Right cardiac atrium (tissue), 5 donors: Measurements from ENCODE around the gene BBS7. TPM values are rescaled to one million over a fixed set of nuclear protein-coding genes. Genes with fewer than 3 reads are reported as not detected.

Source experiments
- ATAC-seq, 2 donors: fragments of 200-7000 bp; cut with Tn5 transposase; one replicate each; pipeline versions ENCODE4 v1.8.0 to v1.9.1; 2020; ENCODE audit warnings: moderate library complexity in 2 of 2, mild to moderate bottlenecking in 1 of 2
- DNase-seq, 3 donors: peaks; one replicate each; pipeline ENCODE4 v3.0.0-alpha.2; 2020
- H3K27ac ChIP-seq: one replicate; pipeline ENCODE4 v1.5.1; 2013; ENCODE audit warnings: mild to moderate bottlenecking, low read length, control low read depth, moderate library complexity
- H3K27me3 ChIP-seq: one replicate; pipeline ENCODE4 v1.6.1; 2013; ENCODE audit not compliant: control insufficient read depth, insufficient read depth
- H3K4me1 ChIP-seq: one replicate; pipeline ENCODE4 v1.6.1; 2013; ENCODE audit warnings: low read length; ENCODE audit not compliant: control insufficient read depth, insufficient read depth
- H3K4me3 ChIP-seq: one replicate; pipeline ENCODE4 v1.5.1; 2013; ENCODE audit warnings: low read length, control low read depth
- H3K9me3 ChIP-seq: one replicate; pipeline ENCODE4 v1.6.1; 2013; ENCODE audit warnings: low read length; ENCODE audit not compliant: control insufficient read depth
- WGBS: extraction: QIAGEN DNeasy Blood & Tissue Kit; methylation state at CpG from one replicate; pipeline ENCODE4 v1.1.7; 2013; 5-methylcytosine and 5-hydroxymethylcytosine counted together
- intact Hi-C, 4 donors: fragments of 100-400 bp; cut with DNase I; formaldehyde crosslinking; loops; one replicate each; pipeline versions ENCODE4 v1.11.0 to v1.14.0; 2022 to 2023
- polyA plus RNA-seq: library from polyadenylated mRNA; stranded (reverse); fragments of 200-250 nt; gene quantifications from one replicate; pipeline ENCODE4 v1.2.3, GENCODE V29; 2013
- total RNA-seq, 4 donors: library from RNA; stranded (reverse); fragmentation: NEBNext Ultra II Directional; extraction: Animal tissue kit (Norgen Biotek cat#: 25700); gene quantifications; one replicate each; pipeline ENCODE4 v1.2.1, GENCODE V29; 2021
- donor health status: healthy with polysubstance abuse.
- donor health status: DM: no; HTN: yes; CAD: no.
- donor health status: DM: no; HTN: no; CAD: no.
- donor health status: DM: no; HTN: yes; CAD: no; lungs with severe emphysema.
- donor health status: DM: yes; HTN: yes; CAD: no.

The BBS7 gene
- total and polyA plus RNA-seq, 5 donors, result 3.5 to 10.2 (median 8.0) TPM

GRCh38 chr4:121806411-121806810 lies 63.9 kb downstream of the BBS7 start:
- intact Hi-C loops, result no loop called here
- no peak overlapping the region for H3K4me3 ChIP-seq
- 59% methylated on average over 4 of the region's 4 CpGs for WGBS
- ATAC-seq (no peak), DNase-seq (no peak)
- H3K9me3 ChIP-seq, result no peaks in the 10 kb centered on the region
- no peaks in the 10 kb centered on the region for H3K4me1 ChIP-seq
- no peaks in the 10 kb centered on the region for H3K27me3 ChIP-seq
- H3K27ac ChIP-seq, result no peak overlapping the region

DNA sequence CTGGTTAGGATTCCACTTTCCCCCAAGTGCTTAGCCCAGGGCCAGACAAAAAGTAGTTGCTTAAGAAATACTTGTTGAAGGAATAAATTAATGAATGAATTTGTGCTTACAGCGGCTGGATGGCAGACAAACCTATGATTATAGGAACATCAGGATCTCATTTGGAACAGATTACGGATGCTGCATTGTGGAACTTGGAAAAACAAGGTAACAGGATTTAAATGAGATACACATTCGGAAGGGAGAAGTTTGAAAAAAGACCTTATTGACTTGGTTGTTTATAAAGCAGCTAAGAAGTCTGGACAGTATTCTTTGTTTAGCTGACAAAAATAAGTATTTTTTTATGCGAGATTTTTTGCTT lies 68.6 kb downstream of the BBS7 start:
- Histone ChIP-seq H3K27ac (no peak overlapping the region), H3K27me3 (no peaks in the 10 kb centered on the region), H3K9me3 (no peaks in the 10 kb centered on the region), H3K4me1 (no peaks in the 10 kb centered on the region), H3K4me3 (peak overlapping the region; percentile 90)
- 20% methylated on average over 4 of the region's 4 CpGs for WGBS
- DNase-seq (no peak), ATAC-seq (no peak)
- intact Hi-C loops, result no loop called here

DNA sequence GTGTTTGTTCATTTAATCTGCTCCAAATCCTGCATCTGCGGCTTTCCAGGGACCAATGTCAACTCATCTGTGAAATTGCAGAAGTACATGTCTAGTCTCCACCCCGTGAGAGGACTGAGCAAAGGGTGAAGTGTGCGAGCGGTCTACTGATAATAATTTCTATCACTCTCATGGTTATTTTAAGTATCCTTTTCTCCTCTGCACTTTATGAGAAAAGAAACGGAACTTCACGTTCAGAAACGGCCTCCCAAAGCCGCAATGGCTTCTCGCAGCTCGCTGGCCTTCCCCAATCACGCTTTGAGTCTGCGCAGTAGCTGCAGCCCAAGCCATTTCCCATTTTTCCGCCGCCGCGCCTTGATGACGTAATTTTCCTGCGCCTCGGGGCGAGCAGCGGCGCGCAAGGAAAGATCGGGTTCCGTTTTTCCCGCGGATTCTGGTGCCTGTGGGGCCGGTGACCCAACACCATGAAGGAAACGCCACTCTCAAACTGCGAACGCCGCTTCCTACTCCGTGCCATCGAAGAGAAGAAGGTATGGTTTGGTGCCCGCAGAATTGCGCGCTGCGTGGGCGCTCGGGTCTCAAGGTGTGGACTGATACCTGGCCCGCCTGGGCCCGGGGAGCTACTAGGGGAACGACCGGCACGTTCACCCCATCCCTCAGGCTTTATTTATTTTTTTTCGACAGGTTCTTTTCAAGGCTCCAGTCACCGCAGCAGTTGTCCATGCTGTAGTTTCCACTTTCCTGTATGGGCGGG lies 69.1 kb downstream of the BBS7 start, which contains the start of gene EXOSC9:
Gene EXOSC9 (plus strand): TSS at position 363 of the 754 bp plus-strand sequence. CDS start 102 bp downstream, at position 465.
- Histone ChIP-seq H3K27ac (peak within 1 kb of the TSS; percentile 96), H3K4me3 (peak within 1 kb of the TSS; percentile 90), H3K4me1 (no peaks in the 10 kb centered on the region), H3K27me3 (no peaks in the 10 kb centered on the region), H3K9me3 (no peaks in the 10 kb centered on the region)
- under 1% methylated on average over 48 of the region's 48 CpGs for WGBS
- peak; percentile 93 to 98 (median 97) for DNase-seq
- peak; percentile 96 for ATAC-seq
- intact Hi-C loops, result no loop called here

GRCh38 chr4:121800638-121800960 lies 69.7 kb downstream of the BBS7 start:
- Histone ChIP-seq H3K4me1 (no peaks in the 10 kb centered on the region), H3K27ac (peak overlapping the region; percentile 96), H3K4me3 (peak overlapping the region; percentile 90), H3K9me3 (no peaks in the 10 kb centered on the region), H3K27me3 (no peaks in the 10 kb centered on the region)
- 30% methylated on average over 8 of the region's 8 CpGs for WGBS
- intact Hi-C loops, result no loop called here
- ATAC-seq (peak; percentile 22 to 32), DNase-seq (no peak)

- H3K27me3 ChIP-seq, result no peaks in the 10 kb centered on the region
- peak overlapping the region; percentile 90 for H3K4me3 ChIP-seq
- intact Hi-C loops, result no loop called here
- H3K9me3 ChIP-seq, result no peaks in the 10 kb centered on the region
- DNase-seq (no peak), ATAC-seq (no peak)
- no peak overlapping the region for H3K27ac ChIP-seq
- no peaks in the 10 kb centered on the region for H3K4me1 ChIP-seq
- WGBS, result 94% methylated on average over 3 of the region's 3 CpGs
Observed at GRCh38 chr4:121799867-121800501, 70.3 kb downstream of the BBS7 start.

DNA sequence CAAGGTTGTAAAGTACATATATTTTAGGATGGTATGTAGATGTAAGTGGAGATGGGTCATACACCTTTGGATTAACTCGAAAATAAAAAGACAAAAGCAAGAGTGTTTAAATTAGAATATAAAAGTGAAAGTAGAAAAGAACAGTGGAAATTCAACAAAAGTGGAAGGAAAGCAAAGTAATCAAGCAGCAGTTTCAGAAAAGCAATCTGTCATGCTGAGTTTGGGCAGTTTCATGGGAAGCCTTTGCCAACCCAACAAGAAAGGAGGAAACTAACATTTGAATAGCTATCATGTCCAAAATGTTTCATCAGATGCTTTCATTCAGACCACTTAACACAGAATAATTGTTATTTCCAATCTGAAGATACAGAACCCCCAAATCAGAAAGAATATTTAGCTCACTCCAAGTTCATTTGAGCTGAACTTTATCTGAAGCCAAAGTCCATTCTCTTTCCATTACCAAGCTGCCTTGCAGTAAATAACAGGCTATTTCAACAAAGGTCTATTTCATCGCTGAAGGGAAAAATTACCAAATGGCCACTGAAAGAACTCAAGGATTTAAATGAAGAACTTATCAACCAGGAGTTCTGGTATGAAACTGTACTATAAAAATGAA lies 71.0 kb downstream of the BBS7 start:
- Histone ChIP-seq H3K27ac (no peak overlapping the region), H3K27me3 (no peaks in the 10 kb centered on the region), H3K9me3 (no peaks in the 10 kb centered on the region), H3K4me3 (no peak overlapping the region), H3K4me1 (no peaks in the 10 kb centered on the region)
- intact Hi-C loops, result no loop called here
- DNase-seq, result no peak
- ATAC-seq, result no peak
- 71% methylated on average over 2 of the region's 2 CpGs for WGBS

GRCh38 chr4:121796283-121796682 lies 74.0 kb downstream of the BBS7 start:
- Histone ChIP-seq H3K27me3 (peaks cover 2% of the 10 kb centered on the region), H3K4me1 (no peaks in the 10 kb centered on the region), H3K9me3 (no peaks in the 10 kb centered on the region), H3K27ac (no peak overlapping the region), H3K4me3 (no peak overlapping the region)
- intact Hi-C loops, result no loop called here
- ATAC-seq, result no peak
- DNase-seq, result no peak

DNA sequence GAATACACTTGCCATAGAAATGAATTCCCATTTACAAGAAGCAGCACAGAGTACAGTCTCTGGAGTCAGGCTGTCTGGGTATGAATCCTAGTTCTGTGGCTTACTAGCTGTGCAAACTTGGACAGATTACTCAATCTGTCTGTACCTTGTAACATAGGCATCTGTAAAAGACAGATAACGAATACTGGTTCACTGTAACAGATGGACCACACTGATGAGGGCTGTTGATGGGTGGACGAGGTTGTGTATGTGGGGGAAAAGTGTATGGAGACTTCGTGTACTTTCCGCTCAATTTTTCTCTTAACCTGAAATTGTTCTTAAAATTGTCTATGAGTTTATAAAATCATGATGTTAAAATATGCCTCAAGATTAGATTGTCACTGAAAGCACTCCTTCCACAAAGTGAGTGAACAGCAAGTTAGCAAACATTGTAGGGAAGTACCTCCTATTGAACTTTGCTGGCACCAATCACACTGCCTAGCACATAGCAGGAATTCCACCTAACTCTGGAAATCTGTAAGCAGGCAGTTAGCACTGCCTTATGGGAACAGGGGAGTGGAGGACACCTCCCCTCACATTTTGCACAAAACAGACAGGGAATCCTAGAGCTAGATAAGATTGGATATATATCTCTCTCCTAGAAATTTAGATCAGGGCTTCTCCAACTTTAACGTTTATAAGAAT lies 75.6 kb downstream of the BBS7 start:
- DNase-seq (no peak), ATAC-seq (no peak)
- Histone ChIP-seq H3K4me3 (no peak overlapping the region), H3K9me3 (no peaks in the 10 kb centered on the region), H3K27me3 (peaks cover 2% of the 10 kb centered on the region), H3K4me1 (no peaks in the 10 kb centered on the region), H3K27ac (no peak overlapping the region)
- intact Hi-C loops, result no loop called here
- 65% methylated on average over 5 of the region's 5 CpGs for WGBS

DNA sequence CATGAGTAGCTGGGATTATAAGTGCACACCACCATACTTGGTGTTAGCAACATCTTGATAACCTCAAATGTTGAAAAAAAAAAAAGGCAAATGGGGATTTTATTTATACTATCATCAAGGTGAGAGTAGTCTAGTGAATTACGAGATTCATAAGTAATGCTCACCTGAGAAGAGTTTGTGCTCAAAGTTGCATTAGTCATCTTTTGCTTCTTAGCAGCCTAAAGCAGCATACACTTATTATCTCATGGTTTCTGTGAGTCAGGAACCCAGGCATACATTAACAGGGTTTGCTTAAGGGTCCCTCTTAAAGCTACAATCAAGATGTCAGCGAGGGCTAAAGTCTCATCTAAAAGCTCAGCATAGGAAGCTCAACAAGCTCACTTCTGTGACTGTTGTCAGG lies 77.3 kb downstream of the BBS7 start:
- 94% methylated on average over 2 of the region's 2 CpGs for WGBS
- intact Hi-C loops, result no loop called here
- peaks cover 2% of the 10 kb centered on the region for H3K27me3 ChIP-seq
- DNase-seq, result no peak
- H3K4me1 ChIP-seq, result no peaks in the 10 kb centered on the region
- no peak overlapping the region for H3K4me3 ChIP-seq
- H3K9me3 ChIP-seq, result no peaks in the 10 kb centered on the region
- ATAC-seq, result no peak
- no peak overlapping the region for H3K27ac ChIP-seq

DNA sequence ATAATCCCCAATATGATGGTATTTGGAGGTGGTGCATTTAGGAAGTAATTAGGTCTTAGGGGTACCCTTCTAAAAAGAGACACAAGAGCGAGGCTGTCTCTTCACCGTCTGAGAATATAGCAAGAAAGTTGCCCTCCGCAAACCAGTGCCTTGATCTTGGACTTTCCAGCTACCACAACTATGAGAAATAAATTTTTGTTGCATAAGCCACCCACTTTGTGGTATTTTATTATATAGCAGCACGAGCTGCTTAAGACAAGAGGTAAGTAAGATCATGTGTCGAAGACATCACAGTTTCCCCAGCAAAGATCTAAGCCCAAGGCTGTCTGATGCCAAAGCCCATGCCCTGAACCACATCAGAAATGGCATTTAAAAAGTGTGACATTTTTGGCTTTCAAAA lies 78.8 kb downstream of the BBS7 start:
- H3K27me3 ChIP-seq, result peaks cover 2% of the 10 kb centered on the region
- WGBS, result 92% methylated on average over 5 of the region's 5 CpGs
- DNase-seq (no peak), ATAC-seq (no peak)
- H3K4me3 ChIP-seq, result no peak overlapping the region
- no peak overlapping the region for H3K27ac ChIP-seq
- H3K9me3 ChIP-seq, result no peaks in the 10 kb centered on the region
- no peaks in the 10 kb centered on the region for H3K4me1 ChIP-seq
- intact Hi-C loops, result no loop called here

DNA sequence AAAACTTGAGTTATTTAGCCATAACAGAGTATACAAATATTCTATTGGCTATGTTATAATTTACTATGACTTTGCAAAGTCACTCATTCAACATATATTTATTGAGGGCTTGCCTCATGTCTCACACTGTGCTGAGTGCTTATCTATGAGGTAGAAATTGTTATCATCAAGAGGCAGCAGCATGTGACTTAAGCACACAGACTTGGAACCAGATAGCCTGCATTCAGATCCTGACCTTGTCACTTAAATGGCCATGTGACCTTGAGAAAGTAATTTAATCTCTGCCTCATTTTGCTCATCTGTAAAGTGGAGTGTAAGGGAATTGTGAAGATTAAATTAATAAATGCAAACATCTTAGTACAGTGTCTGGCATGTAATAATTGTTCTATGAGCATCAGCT lies 79.3 kb downstream of the BBS7 start:
- Histone ChIP-seq H3K4me3 (no peak overlapping the region), H3K27me3 (peaks cover 2% of the 10 kb centered on the region), H3K4me1 (no peaks in the 10 kb centered on the region), H3K27ac (no peak overlapping the region), H3K9me3 (no peaks in the 10 kb centered on the region)
- no peak for DNase-seq
- ATAC-seq, result no peak
- intact Hi-C loops, result no loop called here
